Uterus (tissue), 4 donors: ENCODE measurements around the gene PRRX2. TPM values are rescaled to one million over a fixed set of nuclear protein-coding genes. Genes with fewer than 3 reads are reported as not detected.

Source experiments
- DNase-seq, 2 donors: peaks; one replicate each; pipeline ENCODE4 v3.0.0-alpha.2; 2019 to 2020
- H3K27ac ChIP-seq, 2 donors: fragments of 200-600 bp; sonication (generic); 1 replicate in 1 of 2; 2 replicates in 1 of 2; pipeline ENCODE4 v1.5.1; 2016 to 2018
- H3K27me3 ChIP-seq, 2 donors: fragments of 200-600 bp; sonication (generic); one replicate each; pipeline ENCODE4 v1.5.1; 2018 to 2019; ENCODE audit warnings: control low read depth in 1 of 2
- H3K36me3 ChIP-seq, 2 donors: fragments of 200-600 bp; sonication (generic); one replicate each; pipeline ENCODE4 v1.5.1; 2019; ENCODE audit warnings: control low read depth in 1 of 2
- H3K4me1 ChIP-seq, 2 donors: fragments of 200-600 bp; sonication (generic); one replicate each; pipeline ENCODE4 v1.5.1; 2018 to 2019; ENCODE audit warnings: control low read depth in 1 of 2
- H3K4me3 ChIP-seq, 2 donors: fragments of 200-600 bp; sonication (generic); 1 replicate in 1 of 2; 2 replicates in 1 of 2; pipeline ENCODE4 v1.5.1; 2018 to 2019; ENCODE audit warnings: mild to moderate bottlenecking in 1 of 2
- H3K9me3 ChIP-seq, 2 donors: fragments of 200-600 bp; sonication (generic); one replicate each; pipeline ENCODE4 v1.5.1; 2019; ENCODE audit warnings: control low read depth in 1 of 2
- POLR2A ChIP-seq, 2 donors: fragments of 450-650 bp; IDR thresholded peaks; one replicate each; pipeline ENCODE4 v1.6.1; 2016; ENCODE audit warnings: antibody characterized with exemption in 2 of 2, mild to moderate bottlenecking in 1 of 2, moderate library complexity in 1 of 2
- intact Hi-C: fragments of 100-400 bp; cut with DNase I; formaldehyde crosslinking; loops from one replicate; pipeline ENCODE4 v1.15.1; 2023; ENCODE audit warnings: low total_unique reads
- total RNA-seq, 4 donors: library from RNA; depleted of rRNA in 3 of 4; stranded (reverse); fragments of >200 nt in 3 of 4; gene quantifications; one replicate each; pipeline versions ENCODE4 v1.1.0 to v1.2.4, GENCODE V29; 2014 to 2023
- TF ChIP-seq, protein P1 (sequence below), 4 experiments: fragments of 200-600 bp in 2 of 4; fragments of 450-650 bp in 2 of 4; sonication (generic) in 2 of 4; IDR thresholded peaks; one replicate each; pipeline ENCODE4 v1.5.1; 2016 to 2019; ENCODE audit warnings: antibody characterized with exemption in 4 of 4, mild to moderate bottlenecking in 2 of 4, moderate library complexity in 1 of 4
- donor health status: DM: yes; HTN: yes; CAD: no.

Gene PRRX2
- total RNA-seq, 4 donors from 2014 or later: 3.5 to 5.5 TPM; not detected in 2

DNA sequence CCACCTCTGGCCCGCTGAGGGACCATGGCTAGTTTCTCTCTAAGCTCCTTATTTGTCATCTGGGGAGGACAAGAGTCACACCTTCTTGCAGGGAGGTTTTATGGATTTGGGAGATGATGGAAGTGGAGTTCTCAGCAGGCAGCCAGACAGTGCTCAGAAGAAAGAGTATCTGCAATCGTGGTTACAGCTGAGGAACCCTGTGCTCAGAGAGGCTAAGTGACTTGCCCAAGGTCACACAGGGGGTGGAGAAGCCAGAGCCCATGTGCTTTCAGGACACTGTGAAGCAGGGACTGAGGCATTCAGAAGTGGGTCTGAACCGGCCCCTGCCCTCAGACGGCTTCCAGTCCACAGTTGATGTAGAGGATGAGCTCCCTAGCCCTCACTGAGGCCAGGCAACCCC is 10.8 kb downstream of the PRRX2 start:
- Histone ChIP-seq H3K9me3 (no peaks in the 10 kb centered on the region), H3K36me3 (no peaks in the 10 kb centered on the region), H3K27ac (no peak overlapping the region), H3K4me3 (no peak overlapping the region), H3K27me3 (no peaks in the 10 kb centered on the region), H3K4me1 (no peaks in the 10 kb centered on the region)
- no peak for TF ChIP-seq POLR2A (IDR thresholded peaks at IDR 0.05)
- TF ChIP-seq, protein P1, sequence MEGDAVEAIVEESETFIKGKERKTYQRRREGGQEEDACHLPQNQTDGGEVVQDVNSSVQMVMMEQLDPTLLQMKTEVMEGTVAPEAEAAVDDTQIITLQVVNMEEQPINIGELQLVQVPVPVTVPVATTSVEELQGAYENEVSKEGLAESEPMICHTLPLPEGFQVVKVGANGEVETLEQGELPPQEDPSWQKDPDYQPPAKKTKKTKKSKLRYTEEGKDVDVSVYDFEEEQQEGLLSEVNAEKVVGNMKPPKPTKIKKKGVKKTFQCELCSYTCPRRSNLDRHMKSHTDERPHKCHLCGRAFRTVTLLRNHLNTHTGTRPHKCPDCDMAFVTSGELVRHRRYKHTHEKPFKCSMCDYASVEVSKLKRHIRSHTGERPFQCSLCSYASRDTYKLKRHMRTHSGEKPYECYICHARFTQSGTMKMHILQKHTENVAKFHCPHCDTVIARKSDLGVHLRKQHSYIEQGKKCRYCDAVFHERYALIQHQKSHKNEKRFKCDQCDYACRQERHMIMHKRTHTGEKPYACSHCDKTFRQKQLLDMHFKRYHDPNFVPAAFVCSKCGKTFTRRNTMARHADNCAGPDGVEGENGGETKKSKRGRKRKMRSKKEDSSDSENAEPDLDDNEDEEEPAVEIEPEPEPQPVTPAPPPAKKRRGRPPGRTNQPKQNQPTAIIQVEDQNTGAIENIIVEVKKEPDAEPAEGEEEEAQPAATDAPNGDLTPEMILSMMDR (IDR thresholded peaks at IDR 0.05): no peak
- DNase-seq: no peak
- intact Hi-C loops: no loop called here

DNA sequence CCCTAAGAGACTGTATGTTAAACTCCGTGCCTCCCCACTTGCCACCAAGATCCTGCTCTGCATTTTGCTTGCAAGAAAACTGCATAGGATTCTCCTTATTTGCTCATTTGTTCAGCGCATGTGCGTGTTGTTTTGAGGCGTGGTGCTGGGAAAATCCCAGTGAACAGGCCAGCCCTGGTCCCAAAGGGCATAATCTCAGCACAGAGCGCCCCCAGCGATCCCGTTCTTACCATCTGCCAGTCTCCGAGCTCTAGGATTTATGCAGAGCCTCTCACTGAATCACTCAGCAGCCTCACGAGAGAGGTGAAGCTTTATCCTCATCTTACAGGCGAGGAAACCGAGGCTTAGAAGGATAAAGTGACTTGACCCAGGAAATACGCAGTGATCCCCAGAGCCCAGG is 11.5 kb downstream of the PRRX2 start:
- Histone ChIP-seq H3K4me1 (no peaks in the 10 kb centered on the region), H3K9me3 (no peaks in the 10 kb centered on the region), H3K36me3 (no peaks in the 10 kb centered on the region), H3K27ac (no peak overlapping the region), H3K4me3 (no peak overlapping the region), H3K27me3 (no peaks in the 10 kb centered on the region)
- DNase-seq: no peak
- TF ChIP-seq, protein P1 (IDR thresholded peaks at IDR 0.05): no peak
- TF ChIP-seq POLR2A (IDR thresholded peaks at IDR 0.05): no peak
- intact Hi-C loops: no loop called here

DNA sequence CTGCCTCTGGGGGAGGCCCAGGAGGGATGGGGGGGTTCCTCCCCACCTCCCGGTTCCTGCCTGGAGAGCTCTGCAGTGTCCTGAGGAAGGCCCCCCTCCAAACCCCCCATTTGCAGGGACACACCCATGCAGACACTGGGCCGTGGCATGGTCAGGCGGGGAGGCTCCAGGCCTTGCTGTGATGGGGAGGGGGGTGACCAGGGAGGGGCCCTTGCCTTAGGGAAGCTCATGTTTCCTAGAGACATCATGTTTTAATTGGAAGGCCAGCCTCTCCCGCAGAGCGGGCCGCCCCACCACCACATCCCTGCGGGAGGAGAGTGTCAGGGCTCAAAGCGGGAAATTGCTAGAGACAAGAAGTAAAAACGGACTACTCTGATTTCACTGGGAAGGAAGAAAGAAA is 12.0 kb downstream of the PRRX2 start:
- Histone ChIP-seq H3K9me3 (no peaks in the 10 kb centered on the region), H3K4me3 (no peak overlapping the region), H3K4me1 (no peaks in the 10 kb centered on the region), H3K27me3 (no peaks in the 10 kb centered on the region), H3K36me3 (no peaks in the 10 kb centered on the region), H3K27ac (no peak overlapping the region)
- TF ChIP-seq, protein P1 (IDR thresholded peaks at IDR 0.05): no peak
- no peak for TF ChIP-seq POLR2A (IDR thresholded peaks at IDR 0.05)
- intact Hi-C loops: no loop called here
- DNase-seq: no peak

DNA sequence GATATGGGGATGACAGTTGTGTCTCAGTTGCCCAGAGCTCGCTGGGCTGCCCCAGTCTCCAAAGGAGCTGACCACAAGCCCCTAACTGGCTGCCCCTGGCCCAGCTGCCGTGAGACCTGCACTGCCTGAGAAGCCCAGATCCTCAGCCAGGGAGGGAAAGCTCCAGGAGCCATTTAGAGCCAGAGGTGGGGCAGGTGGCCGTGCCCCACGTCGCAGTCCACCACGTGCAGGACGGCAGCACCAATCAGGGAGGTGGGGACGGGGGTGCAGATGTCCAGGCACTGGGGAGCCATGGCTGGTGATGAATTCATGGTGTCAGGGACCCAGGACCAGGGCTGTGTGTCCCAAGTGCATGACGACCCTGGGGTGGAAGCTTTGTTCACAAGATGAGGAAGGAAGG is 13.4 kb downstream of the PRRX2 start:
- H3K4me3 ChIP-seq: no peak overlapping the region
- no peak overlapping the region for H3K27ac ChIP-seq
- no peaks in the 10 kb centered on the region for H3K9me3 ChIP-seq
- H3K27me3 ChIP-seq: no peaks in the 10 kb centered on the region
- no peaks in the 10 kb centered on the region for H3K36me3 ChIP-seq
- intact Hi-C loops: no loop called here
- DNase-seq: no peak
- no peaks in the 10 kb centered on the region for H3K4me1 ChIP-seq
- TF ChIP-seq, protein P1 (IDR thresholded peaks at IDR 0.05): no peak
- TF ChIP-seq POLR2A (IDR thresholded peaks at IDR 0.05): no peak

DNA sequence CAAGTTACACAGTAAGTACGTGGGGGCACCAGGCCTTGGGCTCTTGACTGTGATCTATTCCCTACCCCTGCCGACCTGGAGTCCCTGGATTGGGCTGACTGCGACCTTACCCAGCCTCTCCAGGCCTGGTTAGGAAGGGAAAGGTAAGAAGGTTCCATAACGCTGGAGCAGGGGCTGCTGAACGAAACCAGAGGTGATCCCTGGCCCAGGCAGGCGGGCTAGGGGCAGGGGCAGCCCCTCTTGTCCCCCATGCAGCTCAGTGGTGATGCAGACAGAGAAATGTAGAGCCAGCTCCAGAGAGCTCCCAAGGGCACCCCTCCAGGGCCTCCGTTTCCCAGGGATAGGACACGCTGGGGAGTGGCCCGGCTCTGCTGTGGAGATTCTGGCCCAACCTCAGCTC is 14.1 kb downstream of the PRRX2 start:
- TF ChIP-seq POLR2A (IDR thresholded peaks at IDR 0.05): no peak
- TF ChIP-seq, protein P1 (IDR thresholded peaks at IDR 0.05): no peak
- H3K4me3 ChIP-seq: no peak overlapping the region
- intact Hi-C loops: no loop called here

More for the DNA sequence above, 14.1 kb downstream of the PRRX2 start:
- Histone ChIP-seq H3K36me3 (no peaks in the 10 kb centered on the region), H3K9me3 (no peaks in the 10 kb centered on the region), H3K27me3 (no peaks in the 10 kb centered on the region), H3K27ac (no peak overlapping the region), H3K4me1 (no peaks in the 10 kb centered on the region)
- DNase-seq: no peak
